Measurements from ENCODE around the gene TRIO.

GRCh38 chr5:14250084-14250695 is 107.0 kb downstream of the TRIO start:
- no peak for TF ChIP-seq GABPA (IDR thresholded peaks at IDR 0.05; ENCODE audit: low read depth)
- no peak for TF ChIP-seq REST (IDR thresholded peaks at IDR 0.05; ENCODE audit: low read depth, low read length)
- TF ChIP-seq RAD21 (IDR thresholded peaks at IDR 0.05; ENCODE audit: low read length) = no peak
- TF ChIP-seq EP300 (IDR thresholded peaks at IDR 0.05; ENCODE audit: borderline replicate concordance in 1 of 2, low read depth in 1 of 2, low read length in 1 of 2) = no peak
- no peak for TF ChIP-seq CTCF (IDR thresholded peaks at IDR 0.05)
- TF ChIP-seq MXI1 (IDR thresholded peaks at IDR 0.05; ENCODE audit: low read depth, low read length) = peak; percentile 45; the same call in 1 of the 2 replicates
